ENCODE data around the gene TMF1. TPM values are rescaled to one million over a fixed set of nuclear protein-coding genes. Genes with fewer than 3 reads are reported as not detected.

The TMF1 gene
- total RNA-seq, 1 donor from 2014 or later = 34.4 TPM

DNA sequence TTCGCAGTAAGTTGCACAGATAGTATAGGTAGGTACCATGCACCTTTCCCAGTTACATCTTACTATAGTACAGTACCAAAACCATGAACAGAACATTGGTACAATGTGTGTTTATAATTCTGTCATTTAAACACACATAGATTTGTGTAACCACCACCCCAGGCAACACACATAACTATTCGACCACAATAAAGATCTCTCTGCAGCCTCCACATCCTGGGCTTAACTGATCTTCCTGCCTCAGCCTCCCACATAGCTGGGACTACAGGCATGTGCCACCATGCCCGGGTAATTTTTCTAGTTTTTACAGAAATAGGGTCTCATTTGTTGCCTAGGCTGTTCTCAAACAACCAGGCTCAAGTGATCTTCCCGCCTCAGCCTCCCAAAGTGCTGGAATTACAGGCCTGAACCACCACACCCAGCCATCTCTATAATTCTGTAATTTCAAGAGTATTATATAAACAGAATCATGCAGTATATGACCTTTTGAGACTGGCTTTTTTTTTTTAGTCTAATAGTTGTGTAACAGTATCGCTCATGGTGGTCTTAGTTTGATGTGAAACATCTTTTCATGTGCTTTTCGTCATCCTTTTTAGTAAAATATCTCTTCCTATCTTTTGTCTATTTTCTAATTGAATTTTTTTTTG lies 13.3 kb upstream of the TMF1 start:
- Histone ChIP-seq H3K27me3 (no peaks in the 10 kb centered on the region), H3K4me1 (no peaks in the 10 kb centered on the region), H3K36me3 (peaks cover 0 to 30% of the 10 kb centered on the region in 2 donors), H3K9me3 (no peaks in the 10 kb centered on the region), H3K27ac (no peak overlapping the region), H3K4me3 (no peak overlapping the region)
- intact Hi-C loops (cut with DNase I) = no loop called here
- DNase-seq (ENCODE audit: extremely low spot score in 2 of 2) = no peak
- TF ChIP-seq POLR2A (IDR thresholded peaks at IDR 0.05) (no peak), POLR2AphosphoS5 (IDR thresholded peaks at IDR 0.05; ENCODE audit: insufficient read depth in 1 of 2, low read depth in 1 of 2) (no peak), CTCF (IDR thresholded peaks at IDR 0.05) (no peak)

DNA sequence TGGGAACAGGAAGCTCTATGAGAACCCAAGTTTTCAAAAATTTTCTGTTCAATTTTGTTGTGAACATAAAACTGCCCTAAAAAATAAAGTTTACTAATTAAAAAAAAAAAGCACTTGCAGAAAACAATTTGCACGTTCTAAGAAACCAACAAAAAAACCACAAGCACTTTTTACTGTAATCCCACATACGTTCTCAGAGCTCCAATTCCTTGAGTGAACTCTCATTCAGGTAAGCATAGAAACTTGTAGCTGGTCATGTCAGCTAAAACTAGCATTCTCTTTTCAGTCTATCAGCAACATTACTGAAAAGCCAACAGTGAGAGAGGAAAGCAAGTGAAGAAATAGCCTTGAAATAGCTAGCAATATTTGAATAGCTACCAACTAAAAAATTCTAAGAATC lies 11.5 kb upstream of the TMF1 start:
- H3K36me3 ChIP-seq = peaks cover 0 to 41% of the 10 kb centered on the region in 2 donors

GRCh38 chr3:69059688-69060087 lies 7.6 kb upstream of the TMF1 start:
- no peaks in the 10 kb centered on the region for H3K9me3 ChIP-seq
- H3K36me3 ChIP-seq = peaks cover 0 to 61% of the 10 kb centered on the region in 2 donors
- TF ChIP-seq POLR2AphosphoS5 (IDR thresholded peaks at IDR 0.05; ENCODE audit: insufficient read depth in 1 of 2, low read depth in 1 of 2) (no peak), CTCF (IDR thresholded peaks at IDR 0.05) (no peak), POLR2A (IDR thresholded peaks at IDR 0.05) (no peak)
- no peak for DNase-seq (ENCODE audit: extremely low spot score in 2 of 2)
- H3K27ac ChIP-seq = no peak overlapping the region
- intact Hi-C loops (cut with DNase I) = no loop called here
- no peaks in the 10 kb centered on the region for H3K27me3 ChIP-seq
- H3K4me3 ChIP-seq = no peak overlapping the region
- no peaks in the 10 kb centered on the region for H3K4me1 ChIP-seq

More for the DNA sequence above, 11.5 kb upstream of the TMF1 start:
- no peaks in the 10 kb centered on the region for H3K4me1 ChIP-seq
- DNase-seq (ENCODE audit: extremely low spot score in 2 of 2) = no peak
- H3K9me3 ChIP-seq = no peaks in the 10 kb centered on the region
- no peak overlapping the region for H3K27ac ChIP-seq
- no peak for TF ChIP-seq POLR2A (IDR thresholded peaks at IDR 0.05)
- no peak for TF ChIP-seq POLR2AphosphoS5 (IDR thresholded peaks at IDR 0.05; ENCODE audit: insufficient read depth in 1 of 2, low read depth in 1 of 2)
- no peak for TF ChIP-seq CTCF (IDR thresholded peaks at IDR 0.05)
- intact Hi-C loops (cut with DNase I) = no loop called here
- H3K4me3 ChIP-seq = no peak overlapping the region
- no peaks in the 10 kb centered on the region for H3K27me3 ChIP-seq

- Histone ChIP-seq H3K9me3 (no peaks in the 10 kb centered on the region), H3K4me3 (no peak overlapping the region), H3K27me3 (no peaks in the 10 kb centered on the region), H3K36me3 (peaks cover 0 to 63% of the 10 kb centered on the region in 2 donors), H3K27ac (no peak overlapping the region), H3K4me1 (no peaks in the 10 kb centered on the region)
- TF ChIP-seq POLR2A (IDR thresholded peaks at IDR 0.05) (no peak), POLR2AphosphoS5 (IDR thresholded peaks at IDR 0.05; ENCODE audit: insufficient read depth in 1 of 2, low read depth in 1 of 2) (no peak)
- no peak for DNase-seq (ENCODE audit: extremely low spot score in 2 of 2)
- intact Hi-C loops (cut with DNase I) = no loop called here
Measured at GRCh38 chr3:69058947-69059224, 6.8 kb upstream of the TMF1 start.

DNA sequence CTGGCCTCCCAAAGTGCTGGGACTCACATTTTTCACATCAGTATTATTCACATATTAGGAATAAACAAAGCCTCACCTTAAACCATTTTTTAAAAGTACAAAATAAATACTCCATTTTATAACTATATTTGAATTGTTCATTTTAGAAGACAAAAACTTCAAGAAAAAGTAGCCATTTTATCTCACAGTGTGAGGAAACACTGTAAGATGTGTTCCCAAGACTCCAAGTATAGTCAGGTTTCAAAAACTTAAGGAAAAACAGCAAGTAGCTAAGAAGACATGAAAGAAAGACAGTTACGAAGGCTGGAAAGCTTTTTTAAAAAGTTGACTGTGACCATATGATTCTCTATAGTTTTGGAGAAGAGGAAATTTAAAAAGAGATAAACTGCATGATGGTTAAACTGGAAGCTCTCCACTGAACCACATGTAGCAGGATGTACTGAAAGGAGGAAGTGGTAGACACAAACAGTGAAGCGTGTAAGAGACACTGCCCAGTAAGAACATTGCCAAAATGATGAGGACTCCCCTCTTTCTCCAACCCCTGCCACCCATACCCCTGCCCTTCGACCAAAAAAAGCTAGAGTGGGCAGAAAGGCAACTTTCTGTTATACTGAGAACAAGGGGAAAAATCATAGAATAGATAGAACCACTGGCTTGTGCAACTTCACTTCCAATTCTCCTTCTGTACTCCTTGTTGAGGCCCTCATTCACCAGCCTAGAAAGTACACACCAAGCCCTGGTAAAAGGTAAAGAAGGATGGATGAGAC lies 6.2 kb upstream of the TMF1 start:
- Histone ChIP-seq H3K27me3 (no peaks in the 10 kb centered on the region), H3K9me3 (no peaks in the 10 kb centered on the region), H3K36me3 (peaks cover 0 to 61% of the 10 kb centered on the region in 2 donors), H3K4me3 (no peak overlapping the region), H3K27ac (no peak overlapping the region), H3K4me1 (no peaks in the 10 kb centered on the region)
- no peak for TF ChIP-seq POLR2A (IDR thresholded peaks at IDR 0.05)
- no peak for TF ChIP-seq CTCF (IDR thresholded peaks at IDR 0.05)
- no peak for TF ChIP-seq POLR2AphosphoS5 (IDR thresholded peaks at IDR 0.05; ENCODE audit: insufficient read depth in 1 of 2, low read depth in 1 of 2)
- intact Hi-C loops (cut with DNase I) = no loop called here
- no peak for DNase-seq (ENCODE audit: extremely low spot score in 2 of 2)

Data from vagina (tissue), 2 donors.